K562 (cell line): ENCODE data around the gene IPO13. TPM values are rescaled to one million over a fixed set of nuclear protein-coding genes. Genes with fewer than 3 reads are reported as not detected.
A peak's percentile ranks its signal among the peaks of the same experiment; 100 is the strongest.

Experiments
- ATAC-seq: fragments of 200-7000 bp; cut with Tn5 transposase; 3 replicates; pipeline ENCODE4 v1.9.1; 2020; ENCODE audit warnings: moderate library complexity
- BruUV-seq: library from RNA; stranded (reverse); fragments of 400-500 nt; replicated peaks from 2 replicates; lab custom pipeline; 2021; lab: Mats Ljungman, UMichigan
- CTCF ChIA-PET: fragments of 300-600 bp; formaldehyde crosslinking; extraction: SDS; loops from one replicate; lab custom pipeline; 2021; ENCODE audit warnings: low intra/inter-chr PET ratio; lab: Yijun Ruan, JAX
- POLR2A ChIA-PET: fragments of 300-600, 350-650 bp; sonication (Branson Sonifier 250); formaldehyde crosslinking; extraction: SDS; loops from one replicate; lab custom pipeline; 2021; ENCODE audit warnings: antibody characterized with exemption, inconsistent platforms; lab: Yijun Ruan, JAX
- DNase-seq, 4 experiments: peaks; one replicate each; pipeline versions ENCODE4 v3.0.0 to v3.0.0-alpha.2; 2011 to 2018; ENCODE audit warnings: low spot score in 3 of 4, mixed read lengths in 3 of 4; ENCODE audit errors: extremely low read depth in 1 of 4
- FAIRE-seq: peaks from 2 replicates; lab custom pipeline; 2011; peaks lifted over from hg19 to GRCh38; lab: Jason Lieb, UNC
- H2AFZ ChIP-seq: 2 replicates; pipeline ENCODE4 v1.6.0; 2011; ENCODE audit warnings: low read depth, low read length, control low read depth, inconsistent platforms
- H3K27ac ChIP-seq: fragments of 200-600 bp; 3 replicates; pipeline ENCODE4 v1.8.0; 2011; ENCODE audit warnings: low read depth, mild to moderate bottlenecking, control low read depth, inconsistent platforms, low read length, moderate library complexity, mixed read lengths; ENCODE audit errors: extremely low read depth
- H3K27me3 ChIP-seq, 2 experiments: fragments of 300-600 bp in 1 of 2; 2 replicates in 1 of 2; 3 replicates in 1 of 2; pipeline versions ENCODE4 v1.6.0 to v1.8.0; 2011; ENCODE audit warnings: inconsistent platforms in 2 of 2, low read length in 2 of 2, mild to moderate bottlenecking in 1 of 2, mixed read lengths in 1 of 2, moderate library complexity in 1 of 2; ENCODE audit not compliant: control insufficient read depth in 2 of 2, insufficient read depth in 2 of 2
- H3K36me3 ChIP-seq: fragments of 300-600 bp; 3 replicates; pipeline ENCODE4 v1.8.0; 2011; ENCODE audit warnings: mild to moderate bottlenecking, low read length, inconsistent platforms; ENCODE audit not compliant: control insufficient read depth, insufficient read depth
- H3K4me1 ChIP-seq, 2 experiments: fragments of 200-600 bp in 1 of 2; replicated peaks in 1 of 2; 2 replicates in 1 of 2; 3 replicates in 1 of 2; pipeline versions ENCODE4 v1.5.1 to v1.8.0; 2011; ENCODE audit warnings: inconsistent platforms in 2 of 2, low read length in 2 of 2, mild to moderate bottlenecking in 1 of 2, mixed read lengths in 1 of 2, moderate library complexity in 1 of 2; ENCODE audit not compliant: control insufficient read depth in 2 of 2, insufficient read depth in 2 of 2
- H3K4me2 ChIP-seq: 2 replicates; pipeline ENCODE4 v1.6.1; 2011; ENCODE audit warnings: low read length, control low read depth, inconsistent platforms, mixed read lengths; ENCODE audit not compliant: insufficient read depth
- H3K4me3 ChIP-seq: fragments of 200-600 bp; sonication (generic), shearing (Covaris generic); 2 replicates; pipeline ENCODE4 v1.5.1; 2016; ENCODE audit warnings: control low read depth, inconsistent platforms
- H3K79me2 ChIP-seq: fragments of 200-600 bp; 3 replicates; pipeline ENCODE4 v1.8.0; 2011; ENCODE audit warnings: low read length, inconsistent platforms; ENCODE audit not compliant: control insufficient read depth, insufficient read depth
- H3K9ac ChIP-seq, 2 experiments: 2 replicates each; pipeline versions ENCODE4 v1.6.0 to v1.6.1; 2011; ENCODE audit warnings: low read depth in 2 of 2, low read length in 2 of 2, control low read depth in 1 of 2, inconsistent platforms in 1 of 2, mild to moderate bottlenecking in 1 of 2, mixed read lengths in 1 of 2; ENCODE audit not compliant: insufficient read depth in 1 of 2
- H3K9me1 ChIP-seq: one replicate; pipeline ENCODE4 v1.6.0; 2011; ENCODE audit warnings: inconsistent platforms, mild to moderate bottlenecking, low read length, moderate library complexity; ENCODE audit not compliant: control insufficient read depth, insufficient read depth
- H3K9me3 ChIP-seq: replicated peaks from 2 replicates; pipeline ENCODE4 v1.5.1; 2011; ENCODE audit warnings: low read depth, low read length, inconsistent platforms; ENCODE audit not compliant: control insufficient read depth, insufficient read depth
- H4K20me1 ChIP-seq: replicated peaks from 2 replicates; pipeline ENCODE4 v1.6.1; 2011; ENCODE audit warnings: low read length, inconsistent platforms, mixed read lengths; ENCODE audit not compliant: control insufficient read depth, insufficient read depth
- HEY1 ChIP-seq: fragments of 250-450 bp; sonication (Bioruptor Pico); IDR thresholded peaks from 2 replicates; pipeline ENCODE4 v1.5.0; 2020; ENCODE audit warnings: mild to moderate bottlenecking, moderate library complexity, borderline replicate concordance
- MCM2 ChIP-seq: fragments of 450-650 bp; IDR thresholded peaks from 2 replicates; pipeline ENCODE4 v1.6.1; 2017; ENCODE audit warnings: low read depth, mild to moderate bottlenecking
- NFIC ChIP-seq: fragments of 450-650 bp; IDR thresholded peaks from 2 replicates; pipeline ENCODE4 v1.6.1; 2017; ENCODE audit warnings: mild to moderate bottlenecking, inconsistent platforms
- SLC30A9 ChIP-seq: fragments of 250-450 bp; sonication (Bioruptor Pico); IDR thresholded peaks from 2 replicates; pipeline ENCODE4 v1.8.0; 2022; ENCODE audit warnings: mild to moderate bottlenecking, moderate library complexity
- SP2 ChIP-seq: IDR thresholded peaks from 2 replicates; pipeline ENCODE4 v1.6.1; 2011; ENCODE audit warnings: mild to moderate bottlenecking, low read depth, low read length, moderate library complexity; ENCODE audit not compliant: poor library complexity, severe bottlenecking; ENCODE audit errors: extremely low read depth
- STAT5B ChIP-seq: fragments of 250-450 bp; sonication (Bioruptor Pico); IDR thresholded peaks from 2 replicates; pipeline ENCODE4 v1.8.0; 2021; ENCODE audit warnings: mild to moderate bottlenecking, inconsistent platforms
- THRAP3 ChIP-seq: fragments of 450-650 bp; IDR thresholded peaks from 2 replicates; pipeline ENCODE4 v1.6.1; 2016; ENCODE audit warnings: mild to moderate bottlenecking, inconsistent platforms, borderline replicate concordance
- ZBTB5 ChIP-seq: fragments of 450-650 bp; IDR thresholded peaks from 2 replicates; pipeline ENCODE4 v1.6.1; 2017; ENCODE audit warnings: antibody characterized with exemption
- ZNF174 ChIP-seq: fragments of 250-450 bp; sonication (Bioruptor Pico); IDR thresholded peaks from 2 replicates; pipeline ENCODE4 v1.4.0; 2020; ENCODE audit warnings: mild to moderate bottlenecking
- ZNF184 ChIP-seq: sonication (generic); formaldehyde crosslinking; IDR thresholded peaks from 2 replicates; pipeline ENCODE4 v1.5.0; 2020; ENCODE audit warnings: missing genetic modification reagents
- WGBS: fragments of 100-300 bp; shearing (Covaris generic); methylation state at CpG from one replicate; pipeline ENCODE4 v1.1.6; 2016; ENCODE audit warnings: low coverage, mixed read lengths; ENCODE audit not compliant: insufficient coverage; ENCODE audit errors: missing lambda C conversion rate; 5-methylcytosine and 5-hydroxymethylcytosine counted together
- in situ Hi-C: fragments of 300-500 bp; cut with MboI; formaldehyde crosslinking; loops from 4 replicates; pipeline ENCODE4 v1.15.0; 2018; ENCODE audit warnings: inconsistent platforms, mixed read lengths
- intact Hi-C: fragments of 100-400 bp; cut with micrococcal nuclease; formaldehyde crosslinking; loops from 2 replicates; pipeline ENCODE4 v1.14.2; 2022
- polyA plus RNA-seq, 8 experiments: library from polyadenylated mRNA; depleted of rRNA in 4 of 8; stranded (reverse) in 5 of 8; unstranded in 3 of 8; fragments of >200 nt; fragmentation: Nextera tagmentation in 2 of 8; fragmentation: Illumina TruSeq in 1 of 8; extraction: Ambion mirVana in 2 of 8; extraction: Trizol in 1 of 8; gene quantifications; 2 replicates each; pipeline versions ENCODE4 v1.2.1 to v1.2.3, GENCODE V29; 2011 to 2014; ENCODE audit warnings: inconsistent platforms in 1 of 8, missing spikeins in 1 of 8
- total RNA-seq, 7 experiments: library from RNA; depleted of rRNA in 6 of 7; stranded (reverse); fragments of >200 nt in 6 of 7; fragmentation: Illumina TruSeq in 2 of 7; extraction: Trizol in 2 of 7; gene quantifications; 2 replicates each; pipeline versions ENCODE4 v1.2.1 to v1.2.3, GENCODE V29; 2011 to 2021; ENCODE audit warnings: low replicate concordance in 1 of 7
- TF ChIP-seq, protein P1 (sequence below): fragments of 250-450 bp; sonication (Bioruptor Pico); IDR thresholded peaks from 2 replicates; pipeline ENCODE4 v1.5.0; 2022; ENCODE audit warnings: mild to moderate bottlenecking

Gene IPO13
- total and polyA plus RNA-seq, 9 of the 15 experiments (the other 6 are each of a cell fraction or from before 2014, with no cell fraction given) = 7.0 to 30.8 (median 16.2) TPM

DNA sequence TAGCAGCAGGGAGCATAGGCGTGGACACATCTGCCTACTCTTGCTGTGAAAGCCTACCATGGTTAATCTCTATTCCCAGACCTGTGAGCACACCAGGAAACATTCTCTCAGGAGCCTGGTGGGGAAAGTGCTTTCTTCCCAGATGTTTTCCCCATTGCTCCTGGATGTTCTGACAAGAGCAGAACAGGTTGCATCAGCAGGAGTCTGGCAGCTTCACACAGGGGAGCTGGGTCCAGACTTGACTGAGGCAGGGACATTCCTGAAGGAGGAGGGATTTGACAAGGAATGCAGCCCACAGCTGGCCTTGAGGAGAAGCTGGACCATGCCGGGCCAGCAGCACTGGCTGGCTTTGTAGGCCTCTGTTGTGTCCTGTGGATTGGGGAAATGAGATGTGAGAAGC, 34.1 kb upstream of the IPO13 start (continued):
- no peak for TF ChIP-seq ZNF174 (CRISPR knock-in tag)

DNA sequence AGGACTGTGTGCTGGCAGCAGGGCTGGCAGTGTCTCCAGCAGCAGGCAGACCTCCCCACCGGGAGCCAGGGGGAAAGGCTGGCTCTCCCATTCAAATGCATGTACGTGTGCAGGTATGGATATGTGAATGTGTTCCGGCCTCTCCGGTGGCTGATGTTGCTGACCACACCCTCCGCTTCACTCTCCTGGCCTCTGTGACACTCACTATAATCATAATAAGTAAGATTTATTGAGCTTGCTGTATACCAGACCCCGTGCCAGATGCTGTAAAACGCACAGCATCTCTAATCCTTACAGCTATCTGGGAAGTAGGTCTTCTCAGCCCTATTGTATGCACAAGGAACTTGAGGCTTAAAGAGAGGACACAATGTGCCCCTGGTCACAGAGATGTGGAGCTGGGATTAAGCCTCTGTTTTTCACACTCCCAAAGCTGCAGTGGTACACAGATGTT, 33.7 kb upstream of the IPO13 start:
- Histone ChIP-seq H3K36me3 (no peaks in the 10 kb centered on the region), H3K27me3 (no peaks in the 10 kb centered on the region), H3K4me3 (no peak overlapping the region), H3K4me1 (peaks cover 0 to 5% of the 10 kb centered on the region in 2 experiments; a peak in 1 of 5 replicates), H3K9me3 (no peaks in the 10 kb centered on the region), H3K4me2 (no peak overlapping the region), H3K9ac (0 out of 4 replicates have a peak overlapping the region, but pooled peaks of 1 of the 2 experiments have one; percentile 21), H3K79me2 (no peaks in the 10 kb centered on the region), H3K27ac (no peak overlapping the region), H3K9me1 (no peaks in the 10 kb centered on the region), H4K20me1 (no peaks in the 10 kb centered on the region), H2AFZ (no peak overlapping the region)
- 56% methylated on average over 7 of the region's 7 CpGs for WGBS
- CTCF ChIA-PET = no interaction called here
- BruUV-seq = no TSS peak
- POLR2A ChIA-PET = interaction anchor here (0.6 to 3.0 kb wide), 3 partner anchors 11 to 79 kb away, joined by 3 to 19 read pairs (median 4); no protein-coding TSS in a partner anchor
- FAIRE-seq = no peak
- no peak for DNase-seq
- intact Hi-C loops (no loop called here), in situ Hi-C loops (no loop called here)
- no peak for TF ChIP-seq HEY1 (CRISPR knock-in tag)
- TF ChIP-seq NFIC = no peak
- TF ChIP-seq SLC30A9 (CRISPR knock-in tag) = no peak
- TF ChIP-seq THRAP3 = no peak
- no peak for TF ChIP-seq SP2
- TF ChIP-seq ZBTB5 = no peak
- TF ChIP-seq, protein P1, sequence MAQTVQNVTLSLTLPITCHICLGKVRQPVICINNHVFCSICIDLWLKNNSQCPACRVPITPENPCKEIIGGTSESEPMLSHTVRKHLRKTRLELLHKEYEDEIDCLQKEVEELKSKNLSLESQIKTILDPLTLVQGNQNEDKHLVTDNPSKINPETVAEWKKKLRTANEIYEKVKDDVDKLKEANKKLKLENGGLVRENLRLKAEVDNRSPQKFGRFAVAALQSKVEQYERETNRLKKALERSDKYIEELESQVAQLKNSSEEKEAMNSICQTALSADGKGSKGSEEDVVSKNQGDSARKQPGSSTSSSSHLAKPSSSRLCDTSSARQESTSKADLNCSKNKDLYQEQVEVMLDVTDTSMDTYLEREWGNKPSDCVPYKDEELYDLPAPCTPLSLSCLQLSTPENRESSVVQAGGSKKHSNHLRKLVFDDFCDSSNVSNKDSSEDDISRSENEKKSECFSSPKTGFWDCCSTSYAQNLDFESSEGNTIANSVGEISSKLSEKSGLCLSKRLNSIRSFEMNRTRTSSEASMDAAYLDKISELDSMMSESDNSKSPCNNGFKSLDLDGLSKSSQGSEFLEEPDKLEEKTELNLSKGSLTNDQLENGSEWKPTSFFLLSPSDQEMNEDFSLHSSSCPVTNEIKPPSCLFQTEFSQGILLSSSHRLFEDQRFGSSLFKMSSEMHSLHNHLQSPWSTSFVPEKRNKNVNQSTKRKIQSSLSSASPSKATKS (CRISPR knock-in tag) = no peak
- TF ChIP-seq MCM2 = no peak
- TF ChIP-seq STAT5B = no peak
- TF ChIP-seq ZNF184 (CRISPR knock-in tag) = no peak
- ATAC-seq = no peak
